Measurements from ENCODE around the gene RPS18. TPM values are rescaled to one million over a fixed set of nuclear protein-coding genes. Genes with fewer than 3 reads are reported as not detected.

The RPS18 gene
- total and polyA plus RNA-seq, 9 of the 15 experiments (the other 6 are each of a cell fraction or from before 2014, with no cell fraction given): 5,023 to 17,516 (median 8,131) TPM

DNA sequence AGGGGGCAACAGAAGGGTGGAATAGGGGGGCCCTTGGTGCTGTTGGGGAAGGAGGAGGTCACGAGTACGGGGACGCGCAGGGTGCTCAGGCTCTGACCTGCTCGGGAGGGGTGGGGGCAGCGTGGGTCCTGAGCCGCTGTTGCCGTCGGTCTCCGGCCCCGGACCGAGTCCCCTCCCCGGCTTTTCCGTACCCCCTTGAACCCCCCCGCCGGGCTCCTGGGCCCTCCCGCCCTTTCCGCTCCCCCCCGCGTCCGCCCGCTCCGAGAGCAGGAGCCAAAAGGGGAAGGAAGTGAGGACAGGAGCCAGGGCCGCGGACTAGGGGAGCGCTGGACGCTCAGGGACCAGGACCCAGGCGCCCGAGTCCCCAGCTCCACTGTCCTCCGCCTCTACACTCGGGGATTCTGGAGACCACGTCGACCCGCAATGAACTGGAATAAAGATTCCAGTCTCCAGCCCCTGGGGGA lies 26.9 kb downstream of the RPS18 start, which contains the start of gene RGL2 (continued):
- TF ChIP-seq, protein P1, sequence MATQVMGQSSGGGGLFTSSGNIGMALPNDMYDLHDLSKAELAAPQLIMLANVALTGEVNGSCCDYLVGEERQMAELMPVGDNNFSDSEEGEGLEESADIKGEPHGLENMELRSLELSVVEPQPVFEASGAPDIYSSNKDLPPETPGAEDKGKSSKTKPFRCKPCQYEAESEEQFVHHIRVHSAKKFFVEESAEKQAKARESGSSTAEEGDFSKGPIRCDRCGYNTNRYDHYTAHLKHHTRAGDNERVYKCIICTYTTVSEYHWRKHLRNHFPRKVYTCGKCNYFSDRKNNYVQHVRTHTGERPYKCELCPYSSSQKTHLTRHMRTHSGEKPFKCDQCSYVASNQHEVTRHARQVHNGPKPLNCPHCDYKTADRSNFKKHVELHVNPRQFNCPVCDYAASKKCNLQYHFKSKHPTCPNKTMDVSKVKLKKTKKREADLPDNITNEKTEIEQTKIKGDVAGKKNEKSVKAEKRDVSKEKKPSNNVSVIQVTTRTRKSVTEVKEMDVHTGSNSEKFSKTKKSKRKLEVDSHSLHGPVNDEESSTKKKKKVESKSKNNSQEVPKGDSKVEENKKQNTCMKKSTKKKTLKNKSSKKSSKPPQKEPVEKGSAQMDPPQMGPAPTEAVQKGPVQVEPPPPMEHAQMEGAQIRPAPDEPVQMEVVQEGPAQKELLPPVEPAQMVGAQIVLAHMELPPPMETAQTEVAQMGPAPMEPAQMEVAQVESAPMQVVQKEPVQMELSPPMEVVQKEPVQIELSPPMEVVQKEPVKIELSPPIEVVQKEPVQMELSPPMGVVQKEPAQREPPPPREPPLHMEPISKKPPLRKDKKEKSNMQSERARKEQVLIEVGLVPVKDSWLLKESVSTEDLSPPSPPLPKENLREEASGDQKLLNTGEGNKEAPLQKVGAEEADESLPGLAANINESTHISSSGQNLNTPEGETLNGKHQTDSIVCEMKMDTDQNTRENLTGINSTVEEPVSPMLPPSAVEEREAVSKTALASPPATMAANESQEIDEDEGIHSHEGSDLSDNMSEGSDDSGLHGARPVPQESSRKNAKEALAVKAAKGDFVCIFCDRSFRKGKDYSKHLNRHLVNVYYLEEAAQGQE (IDR thresholded peaks at IDR 0.05; ENCODE audit: borderline replicate concordance): no peak
- TF ChIP-seq, protein P1 (CRISPR knock-in tag; IDR thresholded peaks at IDR 0.05; ENCODE audit: low read depth): no peak
- TF ChIP-seq, protein P2, sequence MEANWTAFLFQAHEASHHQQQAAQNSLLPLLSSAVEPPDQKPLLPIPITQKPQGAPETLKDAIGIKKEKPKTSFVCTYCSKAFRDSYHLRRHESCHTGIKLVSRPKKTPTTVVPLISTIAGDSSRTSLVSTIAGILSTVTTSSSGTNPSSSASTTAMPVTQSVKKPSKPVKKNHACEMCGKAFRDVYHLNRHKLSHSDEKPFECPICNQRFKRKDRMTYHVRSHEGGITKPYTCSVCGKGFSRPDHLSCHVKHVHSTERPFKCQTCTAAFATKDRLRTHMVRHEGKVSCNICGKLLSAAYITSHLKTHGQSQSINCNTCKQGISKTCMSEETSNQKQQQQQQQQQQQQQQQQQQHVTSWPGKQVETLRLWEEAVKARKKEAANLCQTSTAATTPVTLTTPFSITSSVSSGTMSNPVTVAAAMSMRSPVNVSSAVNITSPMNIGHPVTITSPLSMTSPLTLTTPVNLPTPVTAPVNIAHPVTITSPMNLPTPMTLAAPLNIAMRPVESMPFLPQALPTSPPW (CRISPR knock-in tag; IDR thresholded peaks at IDR 0.05): peak; percentile 99
- TF ChIP-seq TCF3 (CRISPR knock-in tag; IDR thresholded peaks at IDR 0.05) (no peak), KHSRP (IDR thresholded peaks at IDR 0.05) (no peak)
- TF ChIP-seq, protein P3, sequence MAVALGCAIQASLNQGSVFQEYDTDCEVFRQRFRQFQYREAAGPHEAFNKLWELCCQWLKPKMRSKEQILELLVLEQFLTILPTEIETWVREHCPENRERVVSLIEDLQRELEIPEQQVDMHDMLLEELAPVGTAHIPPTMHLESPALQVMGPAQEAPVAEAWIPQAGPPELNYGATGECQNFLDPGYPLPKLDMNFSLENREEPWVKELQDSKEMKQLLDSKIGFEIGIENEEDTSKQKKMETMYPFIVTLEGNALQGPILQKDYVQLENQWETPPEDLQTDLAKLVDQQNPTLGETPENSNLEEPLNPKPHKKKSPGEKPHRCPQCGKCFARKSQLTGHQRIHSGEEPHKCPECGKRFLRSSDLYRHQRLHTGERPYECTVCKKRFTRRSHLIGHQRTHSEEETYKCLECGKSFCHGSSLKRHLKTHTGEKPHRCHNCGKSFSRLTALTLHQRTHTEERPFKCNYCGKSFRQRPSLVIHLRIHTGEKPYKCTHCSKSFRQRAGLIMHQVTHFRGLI (CRISPR knock-in tag; IDR thresholded peaks at IDR 0.05): no peak
- TF ChIP-seq, protein P4, sequence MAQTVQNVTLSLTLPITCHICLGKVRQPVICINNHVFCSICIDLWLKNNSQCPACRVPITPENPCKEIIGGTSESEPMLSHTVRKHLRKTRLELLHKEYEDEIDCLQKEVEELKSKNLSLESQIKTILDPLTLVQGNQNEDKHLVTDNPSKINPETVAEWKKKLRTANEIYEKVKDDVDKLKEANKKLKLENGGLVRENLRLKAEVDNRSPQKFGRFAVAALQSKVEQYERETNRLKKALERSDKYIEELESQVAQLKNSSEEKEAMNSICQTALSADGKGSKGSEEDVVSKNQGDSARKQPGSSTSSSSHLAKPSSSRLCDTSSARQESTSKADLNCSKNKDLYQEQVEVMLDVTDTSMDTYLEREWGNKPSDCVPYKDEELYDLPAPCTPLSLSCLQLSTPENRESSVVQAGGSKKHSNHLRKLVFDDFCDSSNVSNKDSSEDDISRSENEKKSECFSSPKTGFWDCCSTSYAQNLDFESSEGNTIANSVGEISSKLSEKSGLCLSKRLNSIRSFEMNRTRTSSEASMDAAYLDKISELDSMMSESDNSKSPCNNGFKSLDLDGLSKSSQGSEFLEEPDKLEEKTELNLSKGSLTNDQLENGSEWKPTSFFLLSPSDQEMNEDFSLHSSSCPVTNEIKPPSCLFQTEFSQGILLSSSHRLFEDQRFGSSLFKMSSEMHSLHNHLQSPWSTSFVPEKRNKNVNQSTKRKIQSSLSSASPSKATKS (CRISPR knock-in tag; IDR thresholded peaks at IDR 0.05): no peak
- TF ChIP-seq, protein P5, sequence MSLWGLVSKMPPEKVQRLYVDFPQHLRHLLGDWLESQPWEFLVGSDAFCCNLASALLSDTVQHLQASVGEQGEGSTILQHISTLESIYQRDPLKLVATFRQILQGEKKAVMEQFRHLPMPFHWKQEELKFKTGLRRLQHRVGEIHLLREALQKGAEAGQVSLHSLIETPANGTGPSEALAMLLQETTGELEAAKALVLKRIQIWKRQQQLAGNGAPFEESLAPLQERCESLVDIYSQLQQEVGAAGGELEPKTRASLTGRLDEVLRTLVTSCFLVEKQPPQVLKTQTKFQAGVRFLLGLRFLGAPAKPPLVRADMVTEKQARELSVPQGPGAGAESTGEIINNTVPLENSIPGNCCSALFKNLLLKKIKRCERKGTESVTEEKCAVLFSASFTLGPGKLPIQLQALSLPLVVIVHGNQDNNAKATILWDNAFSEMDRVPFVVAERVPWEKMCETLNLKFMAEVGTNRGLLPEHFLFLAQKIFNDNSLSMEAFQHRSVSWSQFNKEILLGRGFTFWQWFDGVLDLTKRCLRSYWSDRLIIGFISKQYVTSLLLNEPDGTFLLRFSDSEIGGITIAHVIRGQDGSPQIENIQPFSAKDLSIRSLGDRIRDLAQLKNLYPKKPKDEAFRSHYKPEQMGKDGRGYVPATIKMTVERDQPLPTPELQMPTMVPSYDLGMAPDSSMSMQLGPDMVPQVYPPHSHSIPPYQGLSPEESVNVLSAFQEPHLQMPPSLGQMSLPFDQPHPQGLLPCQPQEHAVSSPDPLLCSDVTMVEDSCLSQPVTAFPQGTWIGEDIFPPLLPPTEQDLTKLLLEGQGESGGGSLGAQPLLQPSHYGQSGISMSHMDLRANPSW (CRISPR knock-in tag; IDR thresholded peaks at IDR 0.05): peak; percentile 53; the same call in 1 of the 2 replicates

Data from K562 (cell line).